Astrocyte of the spinal cord (primary cell): ENCODE data around the gene DSTYK.

Source experiments
- DNase-seq: peaks from one replicate; pipeline ENCODE4 v3.0.0; 2011; ENCODE audit warnings: low read depth, low spot score
- H3K4me3 ChIP-seq: 2 replicates; pipeline ENCODE4 v1.5.1; 2011; ENCODE audit warnings: low read depth, mild to moderate bottlenecking, low read length, moderate library complexity
- CTCF ChIP-seq: IDR thresholded peaks from 2 replicates; pipeline ENCODE4 v1.5.1; 2012; ENCODE audit warnings: low read depth, mild to moderate bottlenecking, low read length, inconsistent platforms
- in situ Hi-C: cut with HindIII; loops from 2 replicates; pipeline ENCODE4 v1.10.0; 2017; ENCODE audit warnings: low sequenced_read_pairs

DSTYK gene

DNA sequence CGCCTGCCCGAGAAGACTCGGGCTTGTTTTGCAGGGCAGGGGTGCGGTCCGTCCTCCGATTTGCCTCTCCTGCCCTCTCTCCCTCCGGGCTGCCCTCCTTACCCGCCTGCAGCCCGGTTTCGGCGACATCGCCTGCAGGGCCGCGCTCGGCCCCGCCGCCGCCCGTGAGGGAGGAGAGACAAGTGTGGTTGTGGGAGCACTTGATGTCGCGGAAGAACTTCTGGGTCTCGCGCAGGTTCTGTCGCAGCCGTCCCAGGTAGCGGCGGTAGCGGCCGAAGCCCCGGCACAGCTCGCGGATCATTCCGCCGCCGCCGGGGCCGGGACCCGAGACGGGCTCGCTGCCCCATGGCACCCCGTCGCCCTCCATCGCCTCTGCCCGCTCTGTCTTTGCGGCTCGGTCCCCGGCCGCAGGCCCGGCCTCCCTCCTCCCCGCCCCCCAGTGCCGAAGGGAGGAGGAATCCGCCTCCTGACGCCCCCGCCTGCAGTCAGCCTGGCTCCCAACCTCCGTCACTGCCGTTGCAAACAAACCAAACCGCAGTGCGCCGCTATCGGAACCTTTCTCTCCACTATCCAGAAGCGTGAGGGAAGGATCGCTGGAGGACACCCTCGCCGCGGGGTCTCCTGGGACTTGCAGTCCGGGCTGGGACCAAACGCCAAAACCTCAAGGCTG lies at the start of gene DSTYK:
TSS of gene DSTYK (minus strand) at position 534 of the 670 bp plus-strand sequence. CDS start at position 367, 167 bp downstream.
- TF ChIP-seq CTCF: no peak
- peak within 1 kb of the TSS; percentile 85 for H3K4me3 ChIP-seq
- in situ Hi-C loops: no loop called here
- DNase-seq: peak; percentile 98

GRCh38 chr1:205259998-205260397 lies 48.5 kb upstream of the DSTYK start:
- no peak for DNase-seq
- TF ChIP-seq CTCF: no peak
- no peak overlapping the region for H3K4me3 ChIP-seq
- in situ Hi-C loops: no loop called here

DNA sequence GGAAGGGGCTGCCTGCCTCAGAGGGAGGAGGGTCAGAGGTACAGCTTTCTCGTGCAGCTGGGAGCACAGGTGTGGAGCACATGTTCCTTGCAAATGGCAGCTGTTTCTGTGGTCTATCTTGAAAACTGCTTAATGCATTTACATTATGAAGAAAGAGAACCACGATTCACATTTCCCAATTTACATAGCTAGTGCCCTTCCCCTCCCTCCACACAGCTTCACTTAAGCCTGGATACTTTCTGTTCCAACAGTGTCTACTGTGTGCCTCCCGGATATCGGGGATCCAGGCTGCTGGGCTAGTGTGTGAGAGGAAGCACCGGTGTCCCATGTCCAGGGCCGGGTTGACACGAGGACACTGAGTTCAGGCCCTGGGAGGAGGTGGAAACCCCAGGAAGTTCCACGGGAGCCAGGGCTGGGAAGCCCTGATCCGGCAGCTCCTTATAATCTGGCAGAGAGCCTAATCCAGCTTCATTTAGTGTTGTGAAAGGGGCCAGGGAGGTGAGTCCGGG lies 47.9 kb upstream of the DSTYK start:
- in situ Hi-C loops: no loop called here
- H3K4me3 ChIP-seq: no peak overlapping the region
- no peak for TF ChIP-seq CTCF
- DNase-seq: no peak

GRCh38 chr1:205258719-205259118 lies 47.2 kb upstream of the DSTYK start:
- no peak overlapping the region for H3K4me3 ChIP-seq
- no peak for TF ChIP-seq CTCF
- DNase-seq: peak; percentile 52
- in situ Hi-C loops: no loop called here

DNA sequence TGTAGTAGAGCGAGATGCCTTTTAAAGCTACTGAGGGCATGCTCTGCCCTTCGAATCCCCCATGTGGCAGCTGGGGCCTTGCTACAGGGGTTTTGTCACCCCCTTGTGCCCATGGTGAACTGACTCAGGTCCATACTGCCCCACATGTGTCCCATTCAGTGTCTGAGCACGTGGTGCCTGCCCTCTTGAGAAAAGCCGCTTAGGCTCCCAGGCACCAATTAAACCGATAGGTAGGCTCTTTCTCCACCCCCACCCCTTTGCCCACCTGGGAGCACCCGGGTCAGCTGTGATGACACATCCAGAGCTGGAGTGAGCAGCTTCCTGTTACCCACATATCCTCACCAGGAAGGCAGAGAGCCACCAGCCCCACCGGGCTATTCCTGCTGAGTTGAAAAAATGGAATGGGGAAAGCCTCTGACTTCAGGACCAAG lies 46.8 kb upstream of the DSTYK start:
- no peak overlapping the region for H3K4me3 ChIP-seq
- in situ Hi-C loops: no loop called here
- no peak for DNase-seq
- TF ChIP-seq CTCF: no peak

- H3K4me3 ChIP-seq: no peak overlapping the region
- in situ Hi-C loops: no loop called here
- no peak for DNase-seq
- TF ChIP-seq CTCF: no peak
These were observed 46.2 kb upstream of the DSTYK start for GRCh38 chr1:205257735-205258134.
